Activated CD8-positive, alpha-beta memory T cell treated with anti-CD3 and anti-CD28 coated beads, Interleukin-2, amount 10 ng/mL, durations not matched to agents 7 days and 5 days (primary cell): ENCODE measurements around the gene SCART1. TPM values are rescaled to one million over a fixed set of nuclear protein-coding genes. Genes with fewer than 3 reads are reported as not detected.
"Not testable (repeated sequence)": the region's sequence is repeated elsewhere in the genome, so short reads cannot be mapped to it uniquely, and the experiment has no call there.

Experiments used
- ATAC-seq: fragments of 150-1000 bp; cut with Tn5 transposase; one replicate; pipeline ENCODE4 v1.10.0; 2021; ENCODE audit warnings: moderate library complexity
- CTCF ChIA-PET: fragments of 350-600 bp; sonication (Branson Sonifier 250); formaldehyde crosslinking; loops from one replicate; lab custom pipeline; 2021; ENCODE audit warnings: antibody characterized with exemption; lab: Charles Lee
- DNase-seq: peaks from one replicate; pipeline ENCODE4 v3.0.0-alpha.2; 2020
- H3K27ac Mint-ChIP-seq: one replicate; pipeline ENCODE4 v1.8.0; 2021; ENCODE audit warnings: mild to moderate bottlenecking, mixed read lengths
- H3K27me3 Mint-ChIP-seq: one replicate; pipeline ENCODE4 v1.8.0; 2021; ENCODE audit warnings: mixed read lengths
- H3K36me3 Mint-ChIP-seq: one replicate; pipeline ENCODE4 v1.8.0; 2021; ENCODE audit warnings: mild to moderate bottlenecking, mixed read lengths
- H3K4me1 Mint-ChIP-seq: one replicate; pipeline ENCODE4 v1.8.0; 2021; ENCODE audit warnings: mixed read lengths
- H3K4me3 Mint-ChIP-seq: one replicate; pipeline ENCODE4 v1.8.0; 2021; ENCODE audit warnings: mild to moderate bottlenecking, moderate library complexity, mixed read lengths
- H3K9me3 Mint-ChIP-seq: one replicate; pipeline ENCODE4 v1.8.0; 2022; ENCODE audit warnings: low read depth, mixed read lengths
- total RNA-seq, 2 experiments: library from RNA; stranded (reverse); gene quantifications; one replicate each; pipeline ENCODE4 v1.2.3, GENCODE V29; 2021

SCART1 gene
- total RNA-seq, 2 experiments from 2014 or later, result 0.82 to 4.8 TPM

- H3K27ac Mint-ChIP-seq, H3K9me3 Mint-ChIP-seq, H3K4me3 Mint-ChIP-seq, H3K36me3 Mint-ChIP-seq, H3K27me3 Mint-ChIP-seq, DNase-seq, ATAC-seq: not testable (repeated sequence)
- peaks cover 21% of the 10 kb centered on the region for H3K4me1 Mint-ChIP-seq
- CTCF ChIA-PET, result interaction anchor here (1.4 to 1.7 kb wide), 2 partner anchors 78 to 112 kb away, joined by 4 to 6 read pairs; no protein-coding TSS in a partner anchor
Observed at GRCh38 chr10:133441356-133441755, 12.4 kb upstream of the SCART1 start.

- no peak overlapping the region for H3K4me3 Mint-ChIP-seq
- H3K27me3 Mint-ChIP-seq, result peaks cover 7% of the 10 kb centered on the region
- ATAC-seq (no peak), DNase-seq (no peak)
- peaks cover 6% of the 10 kb centered on the region for H3K36me3 Mint-ChIP-seq
- CTCF ChIA-PET, result interaction anchor here (1.0 to 1.7 kb wide), 3 partner anchors 36 to 112 kb away, joined by 4 to 6 read pairs (median 4); no protein-coding TSS in a partner anchor
- no peak overlapping the region for H3K27ac Mint-ChIP-seq
- peaks cover 21% of the 10 kb centered on the region for H3K4me1 Mint-ChIP-seq
- H3K9me3 Mint-ChIP-seq, result peaks cover 10% of the 10 kb centered on the region
Observed at GRCh38 chr10:133441780-133442179, 12.0 kb upstream of the SCART1 start.

DNA sequence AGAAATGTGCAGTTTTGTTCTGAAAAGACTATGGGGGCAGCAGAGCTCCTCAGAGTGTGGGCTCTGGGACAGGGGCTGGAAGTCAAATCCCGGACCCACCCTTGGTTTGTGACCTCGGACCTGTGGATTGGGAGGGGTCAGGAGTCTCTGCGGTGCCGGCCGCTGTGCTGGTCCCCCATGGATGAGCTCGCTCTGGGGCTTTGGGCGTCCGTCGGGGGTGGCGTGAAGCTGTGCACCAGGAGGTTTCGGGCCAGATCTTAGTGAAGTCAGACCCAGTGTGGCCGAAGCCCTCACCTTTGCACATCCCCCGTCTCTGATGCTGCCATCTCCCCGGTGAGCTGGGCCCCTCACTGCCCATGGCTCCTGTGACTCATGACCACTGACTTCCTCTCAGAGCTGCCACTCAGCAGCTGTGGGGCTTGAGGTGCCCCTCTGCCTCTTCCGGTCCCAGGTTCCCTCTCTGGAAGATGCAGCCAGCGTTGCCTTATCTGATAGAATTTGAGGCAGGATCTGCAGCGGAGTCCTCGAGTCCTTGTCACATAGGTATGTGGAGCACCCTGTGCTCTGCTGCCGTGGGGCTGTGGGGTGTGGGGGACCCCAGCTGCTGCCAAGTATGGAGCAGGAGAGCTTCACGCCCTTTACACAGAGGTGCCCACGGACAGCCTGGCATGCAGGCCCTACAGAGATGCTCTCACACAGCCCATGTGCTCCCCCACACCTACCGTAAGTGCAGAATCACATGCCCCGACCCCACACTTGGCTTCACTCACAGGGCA lies 11.4 kb upstream of the SCART1 start:
- Mint-ChIP-seq H3K27me3 (peaks cover 5% of the 10 kb centered on the region), H3K4me1 (peaks cover 21% of the 10 kb centered on the region), H3K36me3 (peaks cover 10% of the 10 kb centered on the region), H3K27ac (no peak overlapping the region), H3K4me3 (no peak overlapping the region), H3K9me3 (peaks cover 14% of the 10 kb centered on the region)
- CTCF ChIA-PET, result interaction anchor here (1.0 to 1.7 kb wide), 3 partner anchors 36 to 113 kb away, joined by 4 to 6 read pairs (median 4); no protein-coding TSS in a partner anchor
- peak; percentile 74 for ATAC-seq
- DNase-seq, result peak; percentile 67

DNA sequence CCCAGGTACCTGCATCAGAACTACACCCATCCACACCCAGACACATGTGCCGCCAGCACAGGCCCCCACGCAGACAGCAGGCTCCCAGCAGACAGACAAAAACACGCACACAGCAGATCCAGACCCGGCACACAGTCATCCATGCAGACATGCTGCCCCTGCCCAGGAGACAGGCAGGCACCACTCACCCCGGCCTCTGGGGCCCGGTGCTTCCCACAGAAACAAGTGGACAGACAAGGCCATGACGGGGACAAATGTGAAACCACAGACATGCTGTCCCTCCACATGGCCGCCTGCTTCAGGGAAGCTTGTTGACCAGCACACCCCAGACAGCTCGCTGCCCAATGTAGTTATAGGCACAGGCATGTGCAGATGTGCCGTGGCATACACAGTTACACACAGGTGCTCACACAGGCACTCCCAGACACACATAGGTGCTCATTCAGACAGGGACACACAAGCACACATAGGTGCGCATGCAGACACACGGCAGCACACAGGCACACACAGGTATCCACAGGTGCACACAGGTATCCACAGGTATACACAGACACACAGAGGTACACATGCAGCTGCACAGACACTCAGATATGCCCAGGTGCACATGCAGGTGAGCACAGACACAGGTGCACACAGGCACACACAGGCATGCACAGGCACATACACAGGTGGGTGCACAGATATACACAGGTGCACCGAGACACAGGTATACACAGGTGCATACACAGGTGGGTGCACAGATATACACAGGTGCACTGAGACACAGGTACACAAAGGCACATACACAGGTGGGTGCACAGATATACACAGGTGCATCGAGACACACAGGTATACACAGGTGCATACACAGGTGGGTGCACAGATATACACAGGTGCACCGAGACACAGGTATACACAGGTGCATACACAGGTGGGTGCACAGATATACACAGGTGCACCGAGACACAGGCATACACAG lies 10.5 kb upstream of the SCART1 start:
- Mint-ChIP-seq H3K27me3 (peaks cover 4% of the 10 kb centered on the region), H3K36me3 (peaks cover 19% of the 10 kb centered on the region), H3K9me3 (peaks cover 22% of the 10 kb centered on the region), H3K27ac (no peak overlapping the region), H3K4me3 (no peak overlapping the region), H3K4me1 (peaks cover 21% of the 10 kb centered on the region)
- CTCF ChIA-PET, result interaction anchor here (1.7 kb wide), 1 partner anchor 114 kb away, joined by 6 read pairs; no protein-coding TSS in a partner anchor
- ATAC-seq, result no peak
- peak; percentile 34 for DNase-seq

DNA sequence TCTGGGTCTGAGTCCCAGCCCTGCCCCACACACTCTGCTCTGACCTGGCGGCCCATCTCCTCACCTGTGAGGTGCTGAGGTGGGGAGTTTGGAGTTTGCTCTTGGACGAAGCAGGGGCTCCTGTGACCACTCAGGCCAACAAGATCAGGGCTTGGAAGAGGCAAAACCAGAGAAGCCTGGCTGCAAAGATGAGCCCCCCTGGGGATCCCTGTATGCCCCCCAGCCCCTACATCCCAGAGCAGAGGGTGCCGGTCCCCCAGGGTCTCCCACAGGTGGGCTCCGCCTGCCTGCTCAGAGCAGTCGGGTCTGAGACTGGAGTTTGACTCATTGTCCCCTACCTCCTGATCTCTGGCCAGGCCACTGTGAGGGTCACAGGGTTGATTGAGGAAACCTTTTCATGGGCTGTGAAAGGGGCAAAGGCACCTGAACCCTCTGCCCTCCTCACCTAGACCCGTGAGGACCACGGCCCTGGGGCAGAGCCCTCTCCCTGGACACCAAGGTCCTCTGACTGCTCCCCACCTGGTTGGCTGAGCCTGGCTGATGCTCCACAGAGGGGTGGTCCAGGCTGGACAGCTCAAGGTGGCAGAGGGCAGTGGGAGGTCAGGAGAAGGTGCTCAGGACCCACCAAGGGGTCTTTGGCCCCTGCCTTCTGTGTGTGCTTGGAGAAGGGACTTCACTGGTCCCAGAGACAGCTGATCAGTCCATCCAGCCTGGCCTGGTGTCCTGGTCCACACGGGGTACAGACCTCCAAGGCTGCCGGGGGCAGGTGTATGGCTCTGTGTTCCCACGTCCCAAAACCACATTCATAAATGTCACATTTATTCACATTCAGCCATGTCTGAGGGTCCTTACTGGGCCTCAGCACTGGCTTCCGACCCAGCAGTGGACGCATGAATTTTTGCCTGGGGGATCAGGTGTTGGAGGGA lies 9.1 kb upstream of the SCART1 start:
- H3K9me3 Mint-ChIP-seq, result peaks cover 28% of the 10 kb centered on the region
- DNase-seq (no peak), ATAC-seq (no peak)
- H3K4me1 Mint-ChIP-seq, result peaks cover 16% of the 10 kb centered on the region
- H3K36me3 Mint-ChIP-seq, result peaks cover 20% of the 10 kb centered on the region
- no peak overlapping the region for H3K27ac Mint-ChIP-seq
- CTCF ChIA-PET, result no interaction called here
- H3K4me3 Mint-ChIP-seq, result no peak overlapping the region
- peaks cover 7% of the 10 kb centered on the region for H3K27me3 Mint-ChIP-seq

DNA sequence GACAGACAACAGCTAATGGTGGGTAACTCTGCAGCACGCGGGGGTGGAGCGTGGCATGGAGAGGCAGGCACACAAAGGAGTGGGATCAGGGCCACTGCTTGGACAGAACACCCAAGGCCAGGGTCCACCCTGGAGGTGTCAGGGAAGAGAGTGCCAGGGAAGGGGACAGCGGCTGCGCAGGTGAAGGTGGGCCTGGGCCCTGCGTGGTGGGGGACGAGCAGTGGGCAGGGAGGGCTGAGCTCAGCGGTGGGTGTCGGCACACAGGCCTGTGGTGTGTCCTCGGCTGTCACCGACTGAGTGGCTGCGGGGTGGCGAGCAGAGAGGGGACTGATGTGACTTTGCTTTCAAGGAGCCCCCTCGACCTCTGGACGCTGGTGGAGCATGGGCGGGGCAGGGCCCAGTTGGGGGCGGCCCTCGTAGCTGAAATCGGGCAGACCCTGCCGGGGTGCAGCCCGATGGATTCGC lies 8.4 kb upstream of the SCART1 start:
- peaks cover 16% of the 10 kb centered on the region for H3K4me1 Mint-ChIP-seq
- CTCF ChIA-PET, result no interaction called here
- ATAC-seq, result no peak
- peaks cover 7% of the 10 kb centered on the region for H3K27me3 Mint-ChIP-seq
- peaks cover 28% of the 10 kb centered on the region for H3K9me3 Mint-ChIP-seq
- no peak overlapping the region for H3K4me3 Mint-ChIP-seq
- peaks cover 20% of the 10 kb centered on the region for H3K36me3 Mint-ChIP-seq
- DNase-seq, result no peak
- H3K27ac Mint-ChIP-seq, result no peak overlapping the region

GRCh38 chr10:133445751-133446708 lies 7.7 kb upstream of the SCART1 start:
- ATAC-seq, result no peak
- no peak overlapping the region for H3K27ac Mint-ChIP-seq
- CTCF ChIA-PET, result no interaction called here
- H3K36me3 Mint-ChIP-seq, result peaks cover 20% of the 10 kb centered on the region
- H3K4me3 Mint-ChIP-seq, result no peak overlapping the region
- DNase-seq, result no peak
- H3K9me3 Mint-ChIP-seq, result peaks cover 28% of the 10 kb centered on the region
- peaks cover 10% of the 10 kb centered on the region for H3K27me3 Mint-ChIP-seq
- H3K4me1 Mint-ChIP-seq, result peaks cover 16% of the 10 kb centered on the region

- DNase-seq, result no peak
- H3K9me3 Mint-ChIP-seq, result peaks cover 28% of the 10 kb centered on the region
- H3K4me3 Mint-ChIP-seq, result no peak overlapping the region
- no peak overlapping the region for H3K27ac Mint-ChIP-seq
- CTCF ChIA-PET, result no interaction called here
- peaks cover 12% of the 10 kb centered on the region for H3K4me1 Mint-ChIP-seq
- no peak for ATAC-seq
- H3K27me3 Mint-ChIP-seq, result peaks cover 15% of the 10 kb centered on the region
- peaks cover 20% of the 10 kb centered on the region for H3K36me3 Mint-ChIP-seq
Observed at GRCh38 chr10:133446979-133447378, 6.8 kb upstream of the SCART1 start.

GRCh38 chr10:133448120-133448519 lies 5.6 kb upstream of the SCART1 start:
- H3K36me3 Mint-ChIP-seq, result peaks cover 20% of the 10 kb centered on the region
- H3K4me1 Mint-ChIP-seq, result peaks cover under 1% of the 10 kb centered on the region
- CTCF ChIA-PET, result no interaction called here
- ATAC-seq (no peak), DNase-seq (no peak)
- H3K27ac Mint-ChIP-seq, result no peak overlapping the region
- H3K9me3 Mint-ChIP-seq, result peaks cover 28% of the 10 kb centered on the region
- H3K4me3 Mint-ChIP-seq, result no peak overlapping the region
- H3K27me3 Mint-ChIP-seq, result peaks cover 15% of the 10 kb centered on the region

GRCh38 chr10:133451346-133451745 lies 2.4 kb upstream of the SCART1 start:
- Mint-ChIP-seq H3K27me3 (peaks cover 15% of the 10 kb centered on the region), H3K9me3 (peaks cover 21% of the 10 kb centered on the region), H3K27ac (no peak overlapping the region), H3K4me3 (no peak overlapping the region), H3K36me3 (peaks cover 18% of the 10 kb centered on the region), H3K4me1 (no peaks in the 10 kb centered on the region)
- CTCF ChIA-PET, result no interaction called here
- no peak for ATAC-seq
- DNase-seq, result no peak

- CTCF ChIA-PET, result no interaction called here
Observed at GRCh38 chr10:133452453-133452852, 1.3 kb upstream of the SCART1 start.

More at GRCh38 chr10:133452453-133452852, 1.3 kb upstream of the SCART1 start:
- peaks cover 10% of the 10 kb centered on the region for H3K36me3 Mint-ChIP-seq
- peaks cover 11% of the 10 kb centered on the region for H3K27me3 Mint-ChIP-seq
- H3K27ac Mint-ChIP-seq, result no peak overlapping the region
- H3K9me3 Mint-ChIP-seq, result peaks cover 13% of the 10 kb centered on the region
- H3K4me1 Mint-ChIP-seq, result no peaks in the 10 kb centered on the region
- DNase-seq, result no peak
- no peak overlapping the region for H3K4me3 Mint-ChIP-seq
- ATAC-seq, result no peak
